Gastroesophageal sphincter (tissue), 4 donors: ENCODE results near the gene ERBB4. TPM values are rescaled to one million over a fixed set of nuclear protein-coding genes. Genes with fewer than 3 reads are reported as not detected.

Experiments
- ATAC-seq: fragments of 150-250 bp; one replicate; pipeline ENCODE4 v1.9.1; 2016; ENCODE audit warnings: mild to moderate bottlenecking, moderate library complexity
- H3K27ac ChIP-seq, 4 donors: fragments of 200-600 bp; sonication (generic) in 3 of 4; 1 replicate in 3 of 4; 2 replicates in 1 of 4; pipeline ENCODE4 v1.5.1; 2016 to 2019
- H3K27me3 ChIP-seq: fragments of 200-600 bp; sonication (generic); one replicate; pipeline ENCODE4 v1.5.1; 2019
- H3K36me3 ChIP-seq, 2 donors: fragments of 200-600 bp; sonication (generic); one replicate each; pipeline ENCODE4 v1.5.1; 2019; ENCODE audit warnings: control low read depth in 1 of 2
- H3K4me1 ChIP-seq, 3 donors: fragments of 200-600 bp; sonication (generic); 1 replicate in 2 of 3; 2 replicates in 1 of 3; pipeline ENCODE4 v1.5.1; 2016 to 2019; ENCODE audit warnings: control low read depth in 2 of 3
- H3K4me3 ChIP-seq, 2 donors: fragments of 200-600 bp; sonication (generic); one replicate each; pipeline ENCODE4 v1.5.1; 2019; ENCODE audit warnings: mild to moderate bottlenecking in 1 of 2, moderate library complexity in 1 of 2
- H3K9me3 ChIP-seq, 3 donors: fragments of 200-600 bp; sonication (generic); one replicate each; pipeline ENCODE4 v1.5.1; 2017 to 2019; ENCODE audit warnings: control low read depth in 2 of 3
- CTCF ChIP-seq, 4 experiments: fragments of 200-600 bp in 2 of 4; fragments of 450-650 bp in 2 of 4; sonication (generic) in 1 of 4; IDR thresholded peaks; one replicate each; pipeline ENCODE4 v1.5.1; 2017 to 2019; ENCODE audit warnings: antibody characterized with exemption in 4 of 4, mild to moderate bottlenecking in 2 of 4, moderate library complexity in 2 of 4
- EP300 ChIP-seq: sonication (generic); formaldehyde crosslinking; IDR thresholded peaks from one replicate; pipeline ENCODE4 v1.6.1; 2017; ENCODE audit warnings: antibody characterized with exemption, mild to moderate bottlenecking
- POLR2A ChIP-seq, 2 donors: fragments of 450-650 bp; IDR thresholded peaks; one replicate each; pipeline ENCODE4 v1.6.1; 2017; ENCODE audit warnings: antibody characterized with exemption in 2 of 2, mild to moderate bottlenecking in 2 of 2, moderate library complexity in 1 of 2
- POLR2AphosphoS5 ChIP-seq: sonication (generic); formaldehyde crosslinking; IDR thresholded peaks from one replicate; pipeline ENCODE4 v1.6.1; 2017; ENCODE audit warnings: antibody characterized with exemption
- WGBS, 2 donors: methylation state at CpG; one replicate each; pipeline ENCODE4 v1.1.5; 2018; ENCODE audit warnings: low coverage in 1 of 2; 5-methylcytosine and 5-hydroxymethylcytosine counted together
- total RNA-seq, 4 donors: library from RNA; depleted of rRNA; stranded (reverse); fragments of >200 nt; gene quantifications; one replicate each; pipeline ENCODE4 v1.1.0, GENCODE V29; 2016

ERBB4 gene
- total RNA-seq, 4 donors from 2014 or later: 0.16 to 0.92 (median 0.50) TPM

GRCh38 chr2:211837706-211838105 lies 700.9 kb downstream of the ERBB4 start:
- H3K27me3 ChIP-seq: no peaks in the 10 kb centered on the region
- no peaks in the 10 kb centered on the region for H3K9me3 ChIP-seq
- no peak overlapping the region for H3K4me3 ChIP-seq
- ATAC-seq: no peak
- H3K4me1 ChIP-seq: no peaks in the 10 kb centered on the region
- WGBS, 2 donors: 85 to 86% methylated on average over 2 of the region's 2 CpGs
- no peak overlapping the region for H3K27ac ChIP-seq
- TF ChIP-seq POLR2AphosphoS5 (no peak), POLR2A (IDR thresholded peaks at IDR 0.05) (no peak), EP300 (no peak), CTCF (IDR thresholded peaks at IDR 0.05) (no peak)
- H3K36me3 ChIP-seq: no peaks in the 10 kb centered on the region

GRCh38 chr2:211837206-211837605 lies 701.4 kb downstream of the ERBB4 start:
- Histone ChIP-seq H3K27ac (no peak overlapping the region), H3K4me3 (no peak overlapping the region), H3K9me3 (no peaks in the 10 kb centered on the region), H3K4me1 (no peaks in the 10 kb centered on the region), H3K36me3 (no peaks in the 10 kb centered on the region), H3K27me3 (no peaks in the 10 kb centered on the region)
- TF ChIP-seq CTCF (IDR thresholded peaks at IDR 0.05) (no peak), POLR2A (IDR thresholded peaks at IDR 0.05) (no peak), EP300 (no peak), POLR2AphosphoS5 (no peak)
- 53 to 67% methylated on average over 3 of the region's 3 CpGs for WGBS, 2 donors
- ATAC-seq: no peak

- ATAC-seq: no peak
- H3K36me3 ChIP-seq: no peaks in the 10 kb centered on the region
- TF ChIP-seq POLR2AphosphoS5: no peak
- no peak for TF ChIP-seq POLR2A (IDR thresholded peaks at IDR 0.05)
- TF ChIP-seq EP300: no peak
- TF ChIP-seq CTCF (IDR thresholded peaks at IDR 0.05): no peak
- H3K9me3 ChIP-seq: no peaks in the 10 kb centered on the region
- H3K4me3 ChIP-seq: no peak overlapping the region
- no peaks in the 10 kb centered on the region for H3K27me3 ChIP-seq
- H3K27ac ChIP-seq: no peak overlapping the region
- WGBS, 2 donors: 30 to 38% methylated on average over 3 of the region's 3 CpGs
- no peaks in the 10 kb centered on the region for H3K4me1 ChIP-seq
Measured at GRCh38 chr2:211836409-211836808, 702.2 kb downstream of the ERBB4 start.

GRCh38 chr2:211835695-211836094 lies 702.9 kb downstream of the ERBB4 start:
- H3K4me3 ChIP-seq: no peak overlapping the region
- no peak overlapping the region for H3K27ac ChIP-seq
- TF ChIP-seq CTCF (IDR thresholded peaks at IDR 0.05): no peak
- TF ChIP-seq EP300: no peak
- TF ChIP-seq POLR2AphosphoS5: no peak
- TF ChIP-seq POLR2A (IDR thresholded peaks at IDR 0.05): no peak
- no peaks in the 10 kb centered on the region for H3K27me3 ChIP-seq
- H3K36me3 ChIP-seq: no peaks in the 10 kb centered on the region
- no peaks in the 10 kb centered on the region for H3K9me3 ChIP-seq
- ATAC-seq: no peak
- 59 to 75% methylated on average over 2 of the region's 2 CpGs for WGBS, 2 donors
- H3K4me1 ChIP-seq: no peaks in the 10 kb centered on the region

GRCh38 chr2:211833582-211834279 lies 704.9 kb downstream of the ERBB4 start:
- Histone ChIP-seq H3K4me3 (no peak overlapping the region), H3K27ac (no peak overlapping the region), H3K4me1 (no peaks in the 10 kb centered on the region), H3K9me3 (no peaks in the 10 kb centered on the region), H3K36me3 (no peaks in the 10 kb centered on the region), H3K27me3 (no peaks in the 10 kb centered on the region)
- WGBS, 2 donors: 67 to 73% methylated on average over 4 of the region's 4 CpGs
- ATAC-seq: no peak
- TF ChIP-seq POLR2A (IDR thresholded peaks at IDR 0.05) (no peak), POLR2AphosphoS5 (no peak), CTCF (IDR thresholded peaks at IDR 0.05) (no peak)
